ENCODE results near the gene SCTR. TPM values are rescaled to one million over a fixed set of nuclear protein-coding genes. Genes with fewer than 3 reads are reported as not detected.
A peak's percentile ranks its signal among the peaks of the same experiment; 100 is the strongest.

The SCTR gene
- total and polyA plus RNA-seq, 2 of the 13 experiments (the other 11 are each of a cell fraction or from before 2014, with no cell fraction given): not detected

GRCh38 chr2:119487434-119488244, 36.6 kb downstream of the SCTR start (continued):
- TF ChIP-seq, protein P1, sequence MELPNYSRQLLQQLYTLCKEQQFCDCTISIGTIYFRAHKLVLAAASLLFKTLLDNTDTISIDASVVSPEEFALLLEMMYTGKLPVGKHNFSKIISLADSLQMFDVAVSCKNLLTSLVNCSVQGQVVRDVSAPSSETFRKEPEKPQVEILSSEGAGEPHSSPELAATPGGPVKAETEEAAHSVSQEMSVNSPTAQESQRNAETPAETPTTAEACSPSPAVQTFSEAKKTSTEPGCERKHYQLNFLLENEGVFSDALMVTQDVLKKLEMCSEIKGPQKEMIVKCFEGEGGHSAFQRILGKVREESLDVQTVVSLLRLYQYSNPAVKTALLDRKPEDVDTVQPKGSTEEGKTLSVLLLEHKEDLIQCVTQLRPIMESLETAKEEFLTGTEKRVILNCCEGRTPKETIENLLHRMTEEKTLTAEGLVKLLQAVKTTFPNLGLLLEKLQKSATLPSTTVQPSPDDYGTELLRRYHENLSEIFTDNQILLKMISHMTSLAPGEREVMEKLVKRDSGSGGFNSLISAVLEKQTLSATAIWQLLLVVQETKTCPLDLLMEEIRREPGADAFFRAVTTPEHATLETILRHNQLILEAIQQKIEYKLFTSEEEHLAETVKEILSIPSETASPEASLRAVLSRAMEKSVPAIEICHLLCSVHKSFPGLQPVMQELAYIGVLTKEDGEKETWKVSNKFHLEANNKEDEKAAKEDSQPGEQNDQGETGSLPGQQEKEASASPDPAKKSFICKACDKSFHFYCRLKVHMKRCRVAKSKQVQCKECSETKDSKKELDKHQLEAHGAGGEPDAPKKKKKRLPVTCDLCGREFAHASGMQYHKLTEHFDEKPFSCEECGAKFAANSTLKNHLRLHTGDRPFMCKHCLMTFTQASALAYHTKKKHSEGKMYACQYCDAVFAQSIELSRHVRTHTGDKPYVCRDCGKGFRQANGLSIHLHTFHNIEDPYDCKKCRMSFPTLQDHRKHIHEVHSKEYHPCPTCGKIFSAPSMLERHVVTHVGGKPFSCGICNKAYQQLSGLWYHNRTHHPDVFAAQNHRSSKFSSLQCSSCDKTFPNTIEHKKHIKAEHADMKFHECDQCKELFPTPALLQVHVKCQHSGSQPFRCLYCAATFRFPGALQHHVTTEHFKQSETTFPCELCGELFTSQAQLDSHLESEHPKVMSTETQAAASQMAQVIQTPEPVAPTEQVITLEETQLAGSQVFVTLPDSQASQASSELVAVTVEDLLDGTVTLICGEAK (IDR thresholded peaks at IDR 0.05): no peak
- TF ChIP-seq, protein P1 (CRISPR knock-in tag; IDR thresholded peaks at IDR 0.05): peak; percentile 75
- TF ChIP-seq ZMYM2 (CRISPR knock-in tag; IDR thresholded peaks at IDR 0.05) (no peak), ATAD3A (CRISPR knock-in tag; IDR thresholded peaks at IDR 0.05) (no peak), MAF1 (CRISPR knock-in tag; IDR thresholded peaks at IDR 0.05; ENCODE audit: borderline replicate concordance) (no peak), FOXO1 (CRISPR knock-in tag; IDR thresholded peaks at IDR 0.05) (0 out of 2 replicates have a peak, but pooled peaks have one; percentile 44), ZBTB7B (CRISPR knock-in tag; IDR thresholded peaks at IDR 0.05) (peak; percentile 84; the same call in 1 of the 2 replicates), KAT2B (IDR thresholded peaks at IDR 0.05; ENCODE audit: borderline replicate concordance, low read depth, low read length) (no peak), KLF15 (CRISPR knock-in tag; IDR thresholded peaks at IDR 0.05; ENCODE audit: borderline replicate concordance) (no peak; the same call in 1 of the 2 replicates), ZNF160 (CRISPR knock-in tag; IDR thresholded peaks at IDR 0.05) (no peak), ZNF138 (CRISPR knock-in tag; IDR thresholded peaks at IDR 0.05; ENCODE audit: low read depth) (peak; percentile 85)
- TF ChIP-seq, protein P2, sequence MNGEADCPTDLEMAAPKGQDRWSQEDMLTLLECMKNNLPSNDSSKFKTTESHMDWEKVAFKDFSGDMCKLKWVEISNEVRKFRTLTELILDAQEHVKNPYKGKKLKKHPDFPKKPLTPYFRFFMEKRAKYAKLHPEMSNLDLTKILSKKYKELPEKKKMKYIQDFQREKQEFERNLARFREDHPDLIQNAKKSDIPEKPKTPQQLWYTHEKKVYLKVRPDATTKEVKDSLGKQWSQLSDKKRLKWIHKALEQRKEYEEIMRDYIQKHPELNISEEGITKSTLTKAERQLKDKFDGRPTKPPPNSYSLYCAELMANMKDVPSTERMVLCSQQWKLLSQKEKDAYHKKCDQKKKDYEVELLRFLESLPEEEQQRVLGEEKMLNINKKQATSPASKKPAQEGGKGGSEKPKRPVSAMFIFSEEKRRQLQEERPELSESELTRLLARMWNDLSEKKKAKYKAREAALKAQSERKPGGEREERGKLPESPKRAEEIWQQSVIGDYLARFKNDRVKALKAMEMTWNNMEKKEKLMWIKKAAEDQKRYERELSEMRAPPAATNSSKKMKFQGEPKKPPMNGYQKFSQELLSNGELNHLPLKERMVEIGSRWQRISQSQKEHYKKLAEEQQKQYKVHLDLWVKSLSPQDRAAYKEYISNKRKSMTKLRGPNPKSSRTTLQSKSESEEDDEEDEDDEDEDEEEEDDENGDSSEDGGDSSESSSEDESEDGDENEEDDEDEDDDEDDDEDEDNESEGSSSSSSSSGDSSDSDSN (CRISPR knock-in tag; IDR thresholded peaks at IDR 0.05): 0 out of 2 replicates have a peak, but pooled peaks have one; percentile 13
- TF ChIP-seq, protein P3, sequence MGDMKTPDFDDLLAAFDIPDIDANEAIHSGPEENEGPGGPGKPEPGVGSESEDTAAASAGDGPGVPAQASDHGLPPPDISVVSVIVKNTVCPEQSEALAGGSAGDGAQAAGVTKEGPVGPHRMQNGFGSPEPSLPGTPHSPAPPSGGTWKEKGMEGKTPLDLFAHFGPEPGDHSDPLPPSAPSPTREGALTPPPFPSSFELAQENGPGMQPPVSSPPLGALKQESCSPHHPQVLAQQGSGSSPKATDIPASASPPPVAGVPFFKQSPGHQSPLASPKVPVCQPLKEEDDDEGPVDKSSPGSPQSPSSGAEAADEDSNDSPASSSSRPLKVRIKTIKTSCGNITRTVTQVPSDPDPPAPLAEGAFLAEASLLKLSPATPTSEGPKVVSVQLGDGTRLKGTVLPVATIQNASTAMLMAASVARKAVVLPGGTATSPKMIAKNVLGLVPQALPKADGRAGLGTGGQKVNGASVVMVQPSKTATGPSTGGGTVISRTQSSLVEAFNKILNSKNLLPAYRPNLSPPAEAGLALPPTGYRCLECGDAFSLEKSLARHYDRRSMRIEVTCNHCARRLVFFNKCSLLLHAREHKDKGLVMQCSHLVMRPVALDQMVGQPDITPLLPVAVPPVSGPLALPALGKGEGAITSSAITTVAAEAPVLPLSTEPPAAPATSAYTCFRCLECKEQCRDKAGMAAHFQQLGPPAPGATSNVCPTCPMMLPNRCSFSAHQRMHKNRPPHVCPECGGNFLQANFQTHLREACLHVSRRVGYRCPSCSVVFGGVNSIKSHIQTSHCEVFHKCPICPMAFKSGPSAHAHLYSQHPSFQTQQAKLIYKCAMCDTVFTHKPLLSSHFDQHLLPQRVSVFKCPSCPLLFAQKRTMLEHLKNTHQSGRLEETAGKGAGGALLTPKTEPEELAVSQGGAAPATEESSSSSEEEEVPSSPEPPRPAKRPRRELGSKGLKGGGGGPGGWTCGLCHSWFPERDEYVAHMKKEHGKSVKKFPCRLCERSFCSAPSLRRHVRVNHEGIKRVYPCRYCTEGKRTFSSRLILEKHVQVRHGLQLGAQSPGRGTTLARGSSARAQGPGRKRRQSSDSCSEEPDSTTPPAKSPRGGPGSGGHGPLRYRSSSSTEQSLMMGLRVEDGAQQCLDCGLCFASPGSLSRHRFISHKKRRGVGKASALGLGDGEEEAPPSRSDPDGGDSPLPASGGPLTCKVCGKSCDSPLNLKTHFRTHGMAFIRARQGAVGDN (CRISPR knock-in tag; IDR thresholded peaks at IDR 0.05): peak; percentile 81
